Parathyroid adenoma (tissue), 2 donors: ENCODE data around the gene ATF5.
"Not testable (repeated sequence)": the region's sequence is repeated elsewhere in the genome, so short reads cannot be mapped to it uniquely, and the experiment has no call there.

Experiments used
- H2AFZ ChIP-seq: fragments of 300-600 bp; sonication (generic); one replicate; pipeline ENCODE4 v1.7.0; 2017; ENCODE audit warnings: antibody characterized with exemption, mild to moderate bottlenecking
- H3K27ac ChIP-seq: fragments of 300-600 bp; sonication (generic); one replicate; pipeline ENCODE4 v1.7.0; 2017
- H3K27me3 ChIP-seq: fragments of 300-600 bp; sonication (generic); one replicate; pipeline ENCODE4 v1.7.0; 2017; ENCODE audit warnings: low read length; ENCODE audit not compliant: control insufficient read depth, insufficient read depth
- H3K36me3 ChIP-seq: fragments of 300-600 bp; sonication (generic); one replicate; pipeline ENCODE4 v1.7.0; 2017; ENCODE audit warnings: low read length; ENCODE audit not compliant: control insufficient read depth, insufficient read depth
- H3K4me1 ChIP-seq: fragments of 300-600 bp; sonication (generic); one replicate; pipeline ENCODE4 v1.7.0; 2017; ENCODE audit warnings: control low read depth
- H3K4me2 ChIP-seq: fragments of 300-600 bp; sonication (generic); one replicate; pipeline ENCODE4 v1.7.0; 2017; ENCODE audit warnings: low read length
- H3K4me3 ChIP-seq: fragments of 300-600 bp; sonication (generic); one replicate; pipeline ENCODE4 v1.7.0; 2017; ENCODE audit warnings: low read depth, low read length
- H3K79me2 ChIP-seq: fragments of 300-600 bp; sonication (generic); one replicate; pipeline ENCODE4 v1.7.0; 2017; ENCODE audit warnings: control low read depth
- H3K9ac ChIP-seq: fragments of 300-600 bp; sonication (generic); one replicate; pipeline ENCODE4 v1.7.0; 2017; ENCODE audit warnings: mild to moderate bottlenecking
- H3K9me3 ChIP-seq: fragments of 300-600 bp; sonication (generic); one replicate; pipeline ENCODE4 v1.7.0; 2017; ENCODE audit warnings: low read length; ENCODE audit not compliant: control insufficient read depth
- CTCF ChIP-seq: fragments of 300-600 bp; sonication (generic); IDR thresholded peaks from one replicate; pipeline ENCODE4 v1.7.0; 2017; ENCODE audit warnings: antibody characterized with exemption, mild to moderate bottlenecking
- donor health status: primary hyperparathyroidism.

Gene ATF5

DNA sequence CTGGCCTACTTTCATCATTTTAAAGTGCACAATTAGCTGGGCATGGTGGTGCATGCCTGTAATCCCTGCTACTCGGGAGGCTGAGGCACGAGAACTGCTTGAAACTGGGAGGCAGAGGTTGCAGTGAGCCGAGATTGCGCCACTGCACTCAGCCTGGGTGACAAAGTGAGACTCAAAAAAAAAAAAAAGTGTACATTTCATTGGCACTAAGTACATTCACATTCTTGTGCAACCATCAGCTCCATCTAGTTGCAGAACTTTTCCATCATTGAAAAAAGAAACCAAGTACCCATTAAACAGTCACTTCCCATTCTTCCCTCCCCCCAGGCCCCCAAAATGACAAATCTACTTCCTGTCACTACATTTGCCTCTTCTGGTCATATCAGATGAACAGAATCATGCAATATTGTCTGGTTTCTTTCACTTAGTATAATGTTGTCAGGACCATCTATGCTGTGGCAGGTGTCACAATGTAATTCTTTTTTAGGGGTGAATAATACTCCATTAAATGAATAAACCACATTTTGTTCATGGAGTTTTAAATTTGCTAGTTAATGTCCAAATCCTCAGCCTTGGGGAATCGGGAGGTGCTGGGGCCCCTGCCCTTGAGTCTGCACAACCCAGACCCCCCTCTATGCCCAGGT, 39.4 kb downstream of the ATF5 start:
- Histone ChIP-seq H3K4me2 (no peak overlapping the region), H3K9me3 (no peaks in the 10 kb centered on the region), H3K27ac (no peak overlapping the region), H3K9ac (no peak overlapping the region), H3K36me3 (no peaks in the 10 kb centered on the region), H3K27me3 (no peaks in the 10 kb centered on the region), H3K79me2 (no peaks in the 10 kb centered on the region), H3K4me1 (peaks cover 7% of the 10 kb centered on the region), H2AFZ (no peak overlapping the region), H3K4me3 (no peak overlapping the region)
- TF ChIP-seq CTCF: no peak

DNA sequence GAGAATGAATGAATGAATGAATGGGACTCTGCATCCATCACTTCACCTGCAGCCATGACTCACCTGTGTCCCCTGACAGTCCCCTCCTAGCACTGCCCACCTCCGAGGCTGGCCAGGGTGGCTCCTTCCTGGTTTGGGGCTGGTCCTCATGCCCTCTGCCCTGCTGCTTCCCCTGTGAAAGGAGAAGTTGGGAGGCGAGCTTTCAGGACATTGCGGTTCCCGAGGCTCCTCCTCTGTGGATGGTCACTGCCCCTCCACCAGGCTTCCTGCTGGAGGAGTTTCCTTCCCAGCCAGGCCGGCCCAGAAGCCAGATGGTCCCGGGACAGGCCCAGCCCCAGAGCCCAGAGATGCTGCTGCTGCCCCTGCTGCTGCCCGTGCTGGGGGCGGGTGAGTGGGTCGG, 40.4 kb downstream of the ATF5 start:
- H3K36me3 ChIP-seq, H3K27me3 ChIP-seq, H3K4me2 ChIP-seq, H3K9me3 ChIP-seq, H3K27ac ChIP-seq, H3K79me2 ChIP-seq, H3K9ac ChIP-seq, H3K4me3 ChIP-seq, H2AFZ ChIP-seq, H3K4me1 ChIP-seq: not testable (repeated sequence)

GRCh38 chr19:49971991-49972411, 43.0 kb downstream of the ATF5 start:
- Histone ChIP-seq H3K4me3 (no peak overlapping the region), H3K4me2 (no peak overlapping the region), H3K9ac (no peak overlapping the region), H3K27me3 (no peaks in the 10 kb centered on the region), H3K4me1 (peaks cover 7% of the 10 kb centered on the region), H2AFZ (peak overlapping the region; percentile 74), H3K9me3 (no peaks in the 10 kb centered on the region), H3K27ac (no peak overlapping the region), H3K36me3 (no peaks in the 10 kb centered on the region), H3K79me2 (no peaks in the 10 kb centered on the region)
- no peak for TF ChIP-seq CTCF

DNA sequence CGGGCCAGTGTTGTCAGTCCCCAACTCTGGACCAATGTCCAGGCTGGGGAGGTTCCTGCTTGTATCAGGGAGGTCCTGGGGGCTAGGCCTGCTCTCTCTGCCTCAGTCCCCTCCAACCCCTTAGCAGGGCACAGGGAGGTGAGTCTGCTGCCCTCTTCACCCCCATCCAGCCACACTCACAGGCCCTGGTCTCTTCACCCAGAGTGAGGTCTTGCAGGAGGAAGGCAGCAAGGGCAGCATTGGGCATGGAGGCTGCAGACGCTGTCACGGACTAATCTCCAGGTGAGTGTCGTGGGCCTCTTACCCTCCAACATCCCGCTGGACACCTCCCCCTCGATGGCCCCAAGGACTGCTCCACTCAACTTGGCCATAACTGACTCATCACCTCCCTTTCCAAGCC, 43.8 kb downstream of the ATF5 start:
- H3K4me3 ChIP-seq: no peak overlapping the region
- H3K79me2 ChIP-seq: no peaks in the 10 kb centered on the region
- H3K36me3 ChIP-seq: no peaks in the 10 kb centered on the region
- no peak overlapping the region for H3K27ac ChIP-seq
- TF ChIP-seq CTCF: no peak
- H3K27me3 ChIP-seq: no peaks in the 10 kb centered on the region
- H2AFZ ChIP-seq: no peak overlapping the region
- H3K4me2 ChIP-seq: no peak overlapping the region
- H3K9me3 ChIP-seq: no peaks in the 10 kb centered on the region
- peaks cover 7% of the 10 kb centered on the region for H3K4me1 ChIP-seq
- no peak overlapping the region for H3K9ac ChIP-seq

- Histone ChIP-seq H3K27ac (no peak overlapping the region), H3K9me3 (no peaks in the 10 kb centered on the region), H3K79me2 (no peaks in the 10 kb centered on the region), H3K9ac (no peak overlapping the region), H3K27me3 (no peaks in the 10 kb centered on the region), H3K4me2 (no peak overlapping the region), H2AFZ (no peak overlapping the region), H3K4me3 (no peak overlapping the region), H3K36me3 (no peaks in the 10 kb centered on the region), H3K4me1 (peaks cover 7% of the 10 kb centered on the region)
- TF ChIP-seq CTCF: no peak
Observed at GRCh38 chr19:49973987-49974386, 45.0 kb downstream of the ATF5 start.
